ENCODE results near the gene STK38L. TPM values are rescaled to one million over a fixed set of nuclear protein-coding genes. Genes with fewer than 3 reads are reported as not detected.

STK38L gene
- polyA plus RNA-seq, 1 of the 3 experiments (the other 2 are of a cell fraction): 4.7 TPM

Other genes with a start within 250 kb of the STK38L start
- 72.1 and 121 TPM in 2 replicates for gene TM7SF3, start 229.9 kb upstream of the STK38L start, polyA plus RNA-seq (2012; rRNA removed)
- gene MED21, start 221.7 kb upstream of the STK38L start, polyA plus RNA-seq (2012; rRNA removed): 13.9 and 19.4 TPM in 2 replicates
- not detected in 2 replicates for gene C12orf71, start 161.7 kb upstream of the STK38L start, polyA plus RNA-seq (2012; rRNA removed)
- 6.4 and 7.2 TPM in 2 replicates for gene BMAL2, start 88.5 kb downstream of the STK38L start, polyA plus RNA-seq (2012; rRNA removed)
- 0.21 and 0.26 TPM in 2 replicates for gene SMCO2, start 202.4 kb downstream of the STK38L start, polyA plus RNA-seq (2012; rRNA removed)